Measurements from ENCODE around the gene CTNNAL1. TPM values are rescaled to one million over a fixed set of nuclear protein-coding genes. Genes with fewer than 3 reads are reported as not detected.

Gene CTNNAL1
- polyA plus RNA-seq, 4 donors: 35.3 to 72.9 (median 65.5) TPM

DNA sequence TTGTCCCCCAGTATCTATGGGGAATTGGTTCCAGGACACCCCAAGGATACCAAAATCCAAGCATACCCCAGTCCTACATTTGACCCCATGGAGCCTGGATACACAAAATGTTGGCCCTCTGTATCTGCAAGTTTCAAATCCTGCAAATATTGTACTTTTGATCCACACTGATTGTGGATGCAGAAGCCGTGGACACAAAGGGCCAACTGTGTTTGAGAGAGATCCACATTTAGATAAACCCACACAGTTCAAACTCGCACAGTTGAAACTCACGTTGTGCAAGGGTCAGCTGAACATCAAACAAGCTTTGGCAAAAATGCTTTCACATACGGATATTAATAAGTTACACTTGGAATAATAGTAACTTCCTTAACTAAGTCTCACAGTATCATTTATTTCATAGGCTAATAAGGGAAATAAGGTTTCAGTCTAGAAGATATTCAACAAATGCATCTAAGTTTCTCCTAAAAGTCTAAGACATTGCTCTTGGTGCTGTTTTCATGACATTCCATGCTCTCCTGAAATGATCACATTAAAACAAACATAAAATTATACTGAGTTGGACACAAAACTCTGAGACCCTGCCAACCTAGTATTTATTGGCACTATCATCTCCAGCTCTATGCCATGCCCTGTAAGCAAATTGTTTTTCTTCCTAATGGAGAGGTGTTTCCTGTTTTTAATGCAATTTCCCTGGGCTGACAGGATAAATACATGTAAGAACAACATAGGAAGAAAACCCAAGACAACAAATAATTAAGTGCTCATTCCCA, 118.9 kb downstream of the CTNNAL1 start:
- no peak for DNase-seq (ENCODE audit: low read depth in 4 of 4, low spot score in 3 of 4)

Other genes with a start within 250 kb of the CTNNAL1 start
- gene ACTL7B, start 157.5 kb downstream of the CTNNAL1 start, polyA plus RNA-seq (ENCODE audit: insufficient read length in 4 of 4): not detected
- gene ACTL7A, start 151.2 kb downstream of the CTNNAL1 start, polyA plus RNA-seq (ENCODE audit: insufficient read length in 4 of 4): not detected
- gene ELP1, start 79.4 kb downstream of the CTNNAL1 start, polyA plus RNA-seq (ENCODE audit: insufficient read length in 4 of 4): 10 to 100 TPM; 41.1 to 52.1 (median 46.6) TPM
- gene ABITRAM, start 79.1 kb downstream of the CTNNAL1 start, polyA plus RNA-seq (ENCODE audit: insufficient read length in 4 of 4): 10 to 100 TPM; 25.3 to 37.7 (median 29.4) TPM
- 10 to 100 TPM; 32.7 to 75.0 (median 65.4) TPM for gene TMEM245, start 106.4 kb upstream of the CTNNAL1 start, polyA plus RNA-seq (ENCODE audit: insufficient read length in 4 of 4)
- gene FRRS1L, start 153.8 kb upstream of the CTNNAL1 start, polyA plus RNA-seq (ENCODE audit: insufficient read length in 4 of 4): 10 to 100 TPM in 1 of 4 donors, 1 to 10 TPM in 3; 2.6 to 12.7 (median 4.0) TPM

All from left renal pelvis (tissue), 4 donors.